ENCODE results near the gene APBB1IP. TPM values are rescaled to one million over a fixed set of nuclear protein-coding genes. Genes with fewer than 3 reads are reported as not detected.
"Not testable (repeated sequence)": the region's sequence is repeated elsewhere in the genome, so short reads cannot be mapped to it uniquely, and the experiment has no call there.

Gene APBB1IP
- total RNA-seq, 3 donors from 2014 or later (not counting 1 experiment from before 2014, with no cell fraction given) = 92.5 to 119 (median 100) TPM

- Histone ChIP-seq H3K27ac (ENCODE audit: low read length) (no peak overlapping the region), H3K27me3 (ENCODE audit: control insufficient read depth, insufficient read depth, low read length) (no peaks in the 10 kb centered on the region), H3K36me3 (ENCODE audit: control insufficient read depth, insufficient read depth, low read length) (peaks cover 75% of the 10 kb centered on the region), H3K9me3 (ENCODE audit: control insufficient read depth, insufficient read depth, low read length) (no peaks in the 10 kb centered on the region), H3K4me3 (ENCODE audit: low read length) (no peak overlapping the region), H3K4me1 (ENCODE audit: control insufficient read depth, insufficient read depth, low read length) (no peaks in the 10 kb centered on the region)
- TF ChIP-seq, protein P1, sequence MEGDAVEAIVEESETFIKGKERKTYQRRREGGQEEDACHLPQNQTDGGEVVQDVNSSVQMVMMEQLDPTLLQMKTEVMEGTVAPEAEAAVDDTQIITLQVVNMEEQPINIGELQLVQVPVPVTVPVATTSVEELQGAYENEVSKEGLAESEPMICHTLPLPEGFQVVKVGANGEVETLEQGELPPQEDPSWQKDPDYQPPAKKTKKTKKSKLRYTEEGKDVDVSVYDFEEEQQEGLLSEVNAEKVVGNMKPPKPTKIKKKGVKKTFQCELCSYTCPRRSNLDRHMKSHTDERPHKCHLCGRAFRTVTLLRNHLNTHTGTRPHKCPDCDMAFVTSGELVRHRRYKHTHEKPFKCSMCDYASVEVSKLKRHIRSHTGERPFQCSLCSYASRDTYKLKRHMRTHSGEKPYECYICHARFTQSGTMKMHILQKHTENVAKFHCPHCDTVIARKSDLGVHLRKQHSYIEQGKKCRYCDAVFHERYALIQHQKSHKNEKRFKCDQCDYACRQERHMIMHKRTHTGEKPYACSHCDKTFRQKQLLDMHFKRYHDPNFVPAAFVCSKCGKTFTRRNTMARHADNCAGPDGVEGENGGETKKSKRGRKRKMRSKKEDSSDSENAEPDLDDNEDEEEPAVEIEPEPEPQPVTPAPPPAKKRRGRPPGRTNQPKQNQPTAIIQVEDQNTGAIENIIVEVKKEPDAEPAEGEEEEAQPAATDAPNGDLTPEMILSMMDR (IDR thresholded peaks at IDR 0.05) = no peak
- Mint-ChIP-seq H3K36me3 (peaks cover 31% of the 10 kb centered on the region), H3K27me3 (ENCODE audit: low read depth in 2 of 2) (no peaks in the 10 kb centered on the region), H3K4me3 (no peak overlapping the region), H3K9me3 (no peaks in the 10 kb centered on the region), H3K27ac (peak overlapping the region; percentile 10 to 21), H3K4me1 (peaks cover 6 to 23% of the 10 kb centered on the region in 2 donors)
- ATAC-seq (no peak), DNase-seq (no peak)
- intact Hi-C loops (cut with micrococcal nuclease) = no loop called here
Measured at GRCh38 chr10:26499426-26499825, 61.3 kb downstream of the APBB1IP start.

DNA sequence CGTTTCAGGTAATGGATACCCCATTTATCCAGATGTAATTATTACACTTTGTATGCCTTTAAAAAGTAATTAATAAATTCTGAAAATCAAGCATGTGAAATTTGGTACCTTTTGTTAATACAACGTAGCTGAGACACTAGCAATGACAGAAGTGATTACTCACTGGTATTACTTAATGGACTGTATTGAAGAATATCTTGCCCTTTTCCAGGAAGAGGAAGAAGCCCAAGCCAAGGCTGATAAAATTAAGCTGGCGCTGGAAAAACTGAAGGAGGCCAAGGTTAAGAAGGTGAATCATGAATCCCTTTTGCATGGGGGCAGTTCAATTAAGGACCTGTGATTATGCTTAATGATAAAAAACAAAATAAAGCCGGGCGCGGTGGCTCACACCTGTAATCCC, 64.8 kb downstream of the APBB1IP start:
- Histone ChIP-seq H3K4me1 (ENCODE audit: control insufficient read depth, insufficient read depth, low read length) (no peaks in the 10 kb centered on the region), H3K9me3 (ENCODE audit: control insufficient read depth, insufficient read depth, low read length) (no peaks in the 10 kb centered on the region), H3K4me3 (ENCODE audit: low read length) (no peak overlapping the region), H3K36me3 (ENCODE audit: control insufficient read depth, insufficient read depth, low read length) (peaks cover 68% of the 10 kb centered on the region), H3K27ac (ENCODE audit: low read length) (no peak overlapping the region), H3K27me3 (ENCODE audit: control insufficient read depth, insufficient read depth, low read length) (no peaks in the 10 kb centered on the region)
- H3K27ac Mint-ChIP-seq = peak overlapping the region; percentile 61 to 62
- H3K4me3 Mint-ChIP-seq = no peak overlapping the region
- WGBS (ENCODE audit: insufficient coverage) = 97% methylated on average over 5 of the region's 6 CpGs
- no peaks in the 10 kb centered on the region for H3K27me3 Mint-ChIP-seq (ENCODE audit: low read depth in 2 of 2)
- DNase-seq (no peak), ATAC-seq (no peak)
- peaks cover 28 to 33% of the 10 kb centered on the region in 2 donors for H3K4me1 Mint-ChIP-seq
- intact Hi-C loops (cut with micrococcal nuclease) = no loop called here
- no peaks in the 10 kb centered on the region for H3K9me3 Mint-ChIP-seq
- peaks cover 54% of the 10 kb centered on the region for H3K36me3 Mint-ChIP-seq
- TF ChIP-seq, protein P1 (IDR thresholded peaks at IDR 0.05) = no peak

DNA sequence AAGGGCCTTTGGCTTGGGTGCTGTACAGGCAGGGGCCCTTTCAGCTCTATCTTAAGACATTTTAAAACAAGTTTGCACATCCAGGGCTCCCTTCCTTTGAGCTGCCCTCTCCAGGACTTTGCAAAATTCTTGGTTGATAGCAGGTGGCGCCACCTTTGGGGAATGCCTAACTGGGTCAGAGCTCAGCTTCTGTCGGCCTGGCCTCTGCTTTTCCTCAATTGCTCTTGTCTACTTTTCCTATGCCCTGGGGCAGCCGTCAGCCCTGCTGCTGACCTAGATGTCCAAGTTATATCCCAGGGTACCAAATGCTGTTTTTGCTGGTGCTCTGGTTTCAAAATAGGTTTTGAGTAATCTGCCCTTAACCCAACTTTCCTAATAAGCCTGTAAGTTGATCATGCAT, 65.8 kb downstream of the APBB1IP start:
- DNase-seq = peak in 1 of 2 donors; percentile 58
- H3K9me3 ChIP-seq (ENCODE audit: control insufficient read depth, insufficient read depth, low read length) = no peaks in the 10 kb centered on the region
- H3K9me3 Mint-ChIP-seq = no peaks in the 10 kb centered on the region
- H3K27ac ChIP-seq (ENCODE audit: low read length) = no peak overlapping the region
- 77% methylated on average over 3 of the region's 3 CpGs for WGBS (ENCODE audit: insufficient coverage)
- TF ChIP-seq, protein P1 (IDR thresholded peaks at IDR 0.05) = no peak
- peaks cover 55% of the 10 kb centered on the region for H3K36me3 Mint-ChIP-seq
- H3K4me3 Mint-ChIP-seq = no peak overlapping the region
- H3K27ac Mint-ChIP-seq = peak overlapping the region; percentile 61 to 62
- peaks cover 28 to 33% of the 10 kb centered on the region in 2 donors for H3K4me1 Mint-ChIP-seq
- ATAC-seq = peak in 1 of 3 donors; percentile 52
- no peak overlapping the region for H3K4me3 ChIP-seq (ENCODE audit: low read length)
- H3K27me3 ChIP-seq (ENCODE audit: control insufficient read depth, insufficient read depth, low read length) = no peaks in the 10 kb centered on the region
- H3K4me1 ChIP-seq (ENCODE audit: control insufficient read depth, insufficient read depth, low read length) = no peaks in the 10 kb centered on the region
- peaks cover 68% of the 10 kb centered on the region for H3K36me3 ChIP-seq (ENCODE audit: control insufficient read depth, insufficient read depth, low read length)
- no peaks in the 10 kb centered on the region for H3K27me3 Mint-ChIP-seq (ENCODE audit: low read depth in 2 of 2)
- intact Hi-C loops (cut with micrococcal nuclease) = no loop called here

DNA sequence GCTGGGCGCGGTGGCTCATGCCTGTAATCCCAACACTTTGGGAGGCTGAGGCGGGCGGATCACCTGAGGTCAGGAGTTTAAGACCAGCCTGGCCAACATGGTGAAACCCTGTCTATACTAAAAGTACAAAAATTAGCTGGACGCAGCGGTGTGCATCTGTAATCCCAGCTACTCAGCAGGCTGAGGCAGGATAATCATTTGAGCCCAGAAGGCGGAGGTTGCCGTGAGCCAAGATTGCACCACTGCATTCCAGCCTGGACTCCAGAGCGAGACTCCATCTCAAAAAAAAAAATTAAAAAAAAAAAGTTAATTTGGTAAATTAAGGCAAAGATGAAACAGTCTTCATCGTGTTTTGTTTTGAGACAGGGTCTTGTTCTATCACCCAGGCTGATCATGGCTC, 66.3 kb downstream of the APBB1IP start:
- peak overlapping the region in 1 of 2 donors; percentile 61 for H3K27ac Mint-ChIP-seq
- H3K4me3 ChIP-seq (ENCODE audit: low read length); H3K9me3 ChIP-seq (ENCODE audit: control insufficient read depth, insufficient read depth, low read length); H3K27me3 ChIP-seq (ENCODE audit: control insufficient read depth, insufficient read depth, low read length); DNase-seq; ATAC-seq; intact Hi-C loops (cut with micrococcal nuclease); H3K4me3 Mint-ChIP-seq; H3K27me3 Mint-ChIP-seq (ENCODE audit: low read depth in 2 of 2); H3K27ac ChIP-seq (ENCODE audit: low read length); H3K9me3 Mint-ChIP-seq; H3K4me1 ChIP-seq (ENCODE audit: control insufficient read depth, insufficient read depth, low read length): not testable (repeated sequence)
- H3K4me1 Mint-ChIP-seq = peaks cover 31 to 35% of the 10 kb centered on the region in 2 donors
- H3K36me3 Mint-ChIP-seq = peaks cover 54% of the 10 kb centered on the region
- WGBS (ENCODE audit: insufficient coverage) = 97% methylated on average over 6 of the region's 10 CpGs
- H3K36me3 ChIP-seq (ENCODE audit: control insufficient read depth, insufficient read depth, low read length) = peaks cover 70% of the 10 kb centered on the region

Data from natural killer cell (primary cell).